Endothelial cell (in vitro differentiated cells): ENCODE measurements around the gene NUMBL. TPM values are rescaled to one million over a fixed set of nuclear protein-coding genes. Genes with fewer than 3 reads are reported as not detected.

Experiments used
- DNase-seq: peaks from one replicate; pipeline ENCODE4 v3.0.0; 2021; ENCODE audit warnings: low spot score
- H3K27ac Mint-ChIP-seq: one replicate; pipeline ENCODE4 v1.8.0; 2021; ENCODE audit warnings: mixed read lengths, inconsistent platforms; ENCODE audit not compliant: unreplicated experiment
- H3K27me3 Mint-ChIP-seq: one replicate; pipeline ENCODE4 v1.8.0; 2021; ENCODE audit warnings: mild to moderate bottlenecking, moderate library complexity, mixed read lengths, inconsistent platforms; ENCODE audit not compliant: unreplicated experiment
- H3K36me3 Mint-ChIP-seq: one replicate; pipeline ENCODE4 v1.8.0; 2021; ENCODE audit warnings: mild to moderate bottlenecking, low read depth, mixed read lengths, inconsistent platforms; ENCODE audit not compliant: unreplicated experiment
- H3K4me1 Mint-ChIP-seq: one replicate; pipeline ENCODE4 v1.8.0; 2021; ENCODE audit warnings: mild to moderate bottlenecking, mixed read lengths, inconsistent platforms; ENCODE audit not compliant: unreplicated experiment
- H3K4me3 Mint-ChIP-seq: one replicate; pipeline ENCODE4 v1.8.0; 2021; ENCODE audit warnings: mild to moderate bottlenecking, mixed read lengths, inconsistent platforms; ENCODE audit not compliant: unreplicated experiment
- H3K9me3 Mint-ChIP-seq: one replicate; pipeline ENCODE4 v1.8.0; 2021; ENCODE audit warnings: mixed read lengths, inconsistent platforms; ENCODE audit not compliant: unreplicated experiment
- total RNA-seq: library from RNA; stranded (reverse); fragmentation: NEBNext Ultra II Directional; extraction: Animal tissue kit (Norgen Biotek cat#: 25700); gene quantifications from one replicate; pipeline ENCODE4 v1.2.1, GENCODE V29; 2021; ENCODE audit not compliant: unreplicated experiment
- TF ChIP-seq, protein P1 (sequence below): fragments of 200-600 bp; sonication (generic); IDR thresholded peaks from one replicate; pipeline ENCODE4 v1.5.0; 2021; ENCODE audit warnings: antibody characterized with exemption; ENCODE audit not compliant: unreplicated experiment

The NUMBL gene
- total RNA-seq, 1 donor from 2014 or later, result 10.0 TPM

DNA sequence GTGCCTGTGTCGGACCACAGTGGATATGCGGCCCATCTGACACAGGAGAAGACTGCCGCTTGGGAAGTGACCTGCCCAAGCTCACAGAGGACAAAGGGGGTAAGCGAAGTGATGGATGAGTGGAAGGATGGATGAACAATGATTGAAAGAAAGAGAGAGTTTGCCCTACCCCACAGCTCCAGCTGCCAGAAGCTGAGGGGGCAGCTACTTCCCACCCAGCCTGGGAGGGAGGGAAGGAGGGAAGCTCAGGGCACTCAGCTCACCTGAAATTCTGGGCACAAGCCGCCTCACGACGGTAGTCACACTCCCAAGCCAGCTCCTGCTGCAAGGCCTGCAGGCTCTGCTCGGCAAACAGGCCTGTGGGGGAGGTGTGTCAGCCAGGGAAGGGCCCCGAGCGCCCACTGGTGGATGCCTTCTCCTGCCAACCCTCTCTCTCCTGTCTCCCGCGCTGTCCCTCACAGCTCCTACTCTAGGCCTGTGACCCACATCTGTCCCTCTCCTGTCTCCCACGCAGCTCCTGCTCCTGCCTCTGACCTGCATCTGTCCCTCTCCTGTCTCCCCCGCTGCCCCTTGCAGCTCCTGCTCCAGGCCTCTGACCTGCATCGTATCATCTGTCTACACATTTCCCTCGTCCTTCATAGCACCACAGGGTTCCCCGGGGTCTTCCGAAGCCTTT is 12.0 kb upstream of the NUMBL start:
- TF ChIP-seq, protein P1, sequence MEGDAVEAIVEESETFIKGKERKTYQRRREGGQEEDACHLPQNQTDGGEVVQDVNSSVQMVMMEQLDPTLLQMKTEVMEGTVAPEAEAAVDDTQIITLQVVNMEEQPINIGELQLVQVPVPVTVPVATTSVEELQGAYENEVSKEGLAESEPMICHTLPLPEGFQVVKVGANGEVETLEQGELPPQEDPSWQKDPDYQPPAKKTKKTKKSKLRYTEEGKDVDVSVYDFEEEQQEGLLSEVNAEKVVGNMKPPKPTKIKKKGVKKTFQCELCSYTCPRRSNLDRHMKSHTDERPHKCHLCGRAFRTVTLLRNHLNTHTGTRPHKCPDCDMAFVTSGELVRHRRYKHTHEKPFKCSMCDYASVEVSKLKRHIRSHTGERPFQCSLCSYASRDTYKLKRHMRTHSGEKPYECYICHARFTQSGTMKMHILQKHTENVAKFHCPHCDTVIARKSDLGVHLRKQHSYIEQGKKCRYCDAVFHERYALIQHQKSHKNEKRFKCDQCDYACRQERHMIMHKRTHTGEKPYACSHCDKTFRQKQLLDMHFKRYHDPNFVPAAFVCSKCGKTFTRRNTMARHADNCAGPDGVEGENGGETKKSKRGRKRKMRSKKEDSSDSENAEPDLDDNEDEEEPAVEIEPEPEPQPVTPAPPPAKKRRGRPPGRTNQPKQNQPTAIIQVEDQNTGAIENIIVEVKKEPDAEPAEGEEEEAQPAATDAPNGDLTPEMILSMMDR, result peak; percentile 21
- DNase-seq, result peak; percentile 67
- H3K9me3 Mint-ChIP-seq, result no peaks in the 10 kb centered on the region
- peak overlapping the region; percentile 14 for H3K4me3 Mint-ChIP-seq
- peaks cover 11% of the 10 kb centered on the region for H3K36me3 Mint-ChIP-seq
- H3K27ac Mint-ChIP-seq, result no peak overlapping the region
- peaks cover 4% of the 10 kb centered on the region for H3K27me3 Mint-ChIP-seq
- H3K4me1 Mint-ChIP-seq, result peaks cover 4% of the 10 kb centered on the region

DNA sequence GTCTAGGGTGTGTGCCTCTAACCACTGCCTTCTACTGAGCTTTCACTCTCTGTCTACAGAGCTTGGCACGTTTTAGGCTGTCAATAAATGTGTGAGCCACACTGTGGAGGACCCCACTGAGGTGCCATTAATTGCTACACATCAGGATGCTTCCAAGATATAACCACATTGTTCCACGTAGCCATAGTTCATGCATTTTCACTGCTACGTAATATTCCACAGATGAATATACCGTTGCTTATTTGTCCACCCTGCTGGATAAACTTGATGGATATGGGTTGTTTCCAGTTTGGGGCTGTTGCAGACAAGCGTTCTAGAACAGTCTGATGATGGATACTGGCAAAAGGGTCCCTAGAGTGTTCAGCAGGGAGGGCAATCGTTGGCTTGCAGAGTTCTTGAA is 11.3 kb upstream of the NUMBL start:
- no peak overlapping the region for H3K4me3 Mint-ChIP-seq
- peaks cover 11% of the 10 kb centered on the region for H3K36me3 Mint-ChIP-seq
- no peak for DNase-seq
- H3K9me3 Mint-ChIP-seq, result no peaks in the 10 kb centered on the region
- no peak overlapping the region for H3K27ac Mint-ChIP-seq
- peaks cover 4% of the 10 kb centered on the region for H3K4me1 Mint-ChIP-seq
- TF ChIP-seq, protein P1, result no peak
- H3K27me3 Mint-ChIP-seq, result peaks cover 4% of the 10 kb centered on the region

DNA sequence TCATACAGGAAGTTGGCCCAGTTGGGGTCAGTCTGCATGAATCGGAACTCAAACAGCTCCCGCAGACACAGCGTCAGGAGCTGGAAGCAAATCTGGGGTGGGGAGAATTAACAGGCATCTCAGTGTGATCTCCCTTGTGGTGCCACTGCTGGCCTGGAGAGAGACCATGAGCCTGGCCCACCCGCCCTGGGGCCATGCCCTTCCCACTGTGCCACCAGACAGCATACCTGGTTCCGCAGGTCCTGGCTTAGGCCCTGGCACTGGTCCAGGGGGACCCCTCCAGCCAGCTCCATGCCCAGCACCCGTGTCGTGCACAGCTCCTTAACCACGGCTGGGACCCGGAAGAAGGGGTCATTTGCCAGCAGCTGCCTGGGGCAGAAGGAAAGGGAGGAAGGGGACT is 9.6 kb upstream of the NUMBL start:
- TF ChIP-seq, protein P1, result no peak
- DNase-seq, result no peak
- H3K27me3 Mint-ChIP-seq, result peaks cover 4% of the 10 kb centered on the region
- H3K4me1 Mint-ChIP-seq, result peaks cover 4% of the 10 kb centered on the region
- H3K27ac Mint-ChIP-seq, result no peak overlapping the region
- no peaks in the 10 kb centered on the region for H3K9me3 Mint-ChIP-seq
- H3K36me3 Mint-ChIP-seq, result peaks cover 11% of the 10 kb centered on the region
- H3K4me3 Mint-ChIP-seq, result no peak overlapping the region

DNA sequence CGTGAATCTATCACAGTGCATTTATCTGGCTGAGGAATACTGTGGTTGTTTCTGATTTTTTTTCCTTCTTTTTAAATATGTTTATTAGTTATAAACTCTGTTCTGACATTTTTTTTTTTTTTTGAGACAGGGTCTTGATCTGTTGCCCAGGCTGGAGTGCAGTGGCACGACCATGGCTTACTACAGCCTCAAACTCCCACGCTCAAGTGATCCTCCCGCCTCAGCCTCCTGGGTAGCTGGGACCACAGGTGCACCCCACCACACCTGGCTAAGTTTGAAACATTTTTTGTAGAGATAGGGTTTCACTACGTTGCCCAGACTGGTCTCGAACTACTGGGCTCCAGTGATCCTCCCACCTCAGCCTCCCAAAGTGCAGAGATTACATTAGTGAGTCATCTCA is 6.6 kb upstream of the NUMBL start:
- Mint-ChIP-seq H3K27me3 (peaks cover 13% of the 10 kb centered on the region), H3K9me3 (no peaks in the 10 kb centered on the region), H3K4me1 (no peaks in the 10 kb centered on the region), H3K4me3 (no peak overlapping the region), H3K36me3 (peaks cover 4% of the 10 kb centered on the region), H3K27ac (no peak overlapping the region)
- no peak for DNase-seq
- TF ChIP-seq, protein P1, result no peak

DNA sequence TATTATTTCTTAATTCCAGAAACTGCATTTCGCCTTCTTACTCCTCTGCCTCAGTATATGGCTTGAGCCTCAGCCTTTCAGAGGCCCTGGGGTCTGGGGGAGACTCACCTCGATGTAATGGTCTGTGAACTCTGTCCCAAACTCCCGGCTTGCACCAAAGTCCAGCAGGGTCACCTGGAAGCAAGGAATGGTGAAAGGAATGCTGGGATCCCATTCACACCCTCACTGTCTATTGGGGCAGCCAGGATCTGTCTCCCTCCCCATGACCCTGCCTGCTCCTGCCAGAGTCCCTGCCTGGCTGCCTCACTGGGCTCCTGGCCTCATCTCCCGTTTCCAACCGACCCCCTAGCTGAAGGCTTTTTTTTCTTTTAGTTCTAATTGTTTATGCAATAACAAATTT is 5.4 kb upstream of the NUMBL start:
- peaks cover 3% of the 10 kb centered on the region for H3K36me3 Mint-ChIP-seq
- no peaks in the 10 kb centered on the region for H3K9me3 Mint-ChIP-seq
- H3K27me3 Mint-ChIP-seq, result peaks cover 13% of the 10 kb centered on the region

More for the DNA sequence above, 5.4 kb upstream of the NUMBL start:
- TF ChIP-seq, protein P1, result no peak
- H3K4me1 Mint-ChIP-seq, result no peaks in the 10 kb centered on the region
- no peak for DNase-seq
- no peak overlapping the region for H3K27ac Mint-ChIP-seq
- H3K4me3 Mint-ChIP-seq, result no peak overlapping the region
